Transverse colon (tissue), 4 donors: ENCODE measurements around the gene BSND. TPM values are rescaled to one million over a fixed set of nuclear protein-coding genes. Genes with fewer than 3 reads are reported as not detected.

Experiments used
- DNase-seq: peaks from one replicate; pipeline ENCODE4 v3.0.0-alpha.2; 2019
- H3K27ac ChIP-seq, 4 donors: fragments of 200-600 bp; sonication (generic); 2 replicates each; pipeline ENCODE4 v1.5.1; 2016 to 2018; ENCODE audit warnings: inconsistent platforms in 4 of 4
- H3K27me3 ChIP-seq: fragments of 200-600 bp; sonication (generic); 2 replicates; pipeline ENCODE4 v1.5.1; 2017; ENCODE audit warnings: inconsistent platforms
- H3K36me3 ChIP-seq, 4 donors: fragments of 200-600 bp; sonication (generic); 2 replicates each; pipeline ENCODE4 v1.5.1; 2017 to 2019; ENCODE audit warnings: inconsistent platforms in 4 of 4
- H3K4me1 ChIP-seq, 4 donors: fragments of 200-600 bp; sonication (generic); 2 replicates each; pipeline ENCODE4 v1.5.1; 2017 to 2020; ENCODE audit warnings: inconsistent platforms in 4 of 4
- H3K4me3 ChIP-seq, 4 donors: fragments of 200-600 bp; sonication (generic); 1 replicate in 1 of 4; 2 replicates in 3 of 4; pipeline versions ENCODE4 v1.5.1 to v1.6.1; 2017 to 2019; ENCODE audit warnings: inconsistent platforms in 4 of 4
- H3K9me3 ChIP-seq, 2 donors: fragments of 200-600 bp; sonication (generic); 2 replicates each; pipeline ENCODE4 v1.5.1; 2017 to 2019; ENCODE audit warnings: inconsistent platforms in 2 of 2
- CTCF ChIP-seq, 5 experiments: fragments of 200-600 bp in 3 of 5; fragments of 450-650 bp in 2 of 5; sonication (generic) in 3 of 5; IDR thresholded peaks; 1 replicate in 2 of 5; 2 replicates in 3 of 5; pipeline ENCODE4 v1.5.1; 2016 to 2017; ENCODE audit warnings: antibody characterized with exemption in 5 of 5, inconsistent platforms in 3 of 5, mild to moderate bottlenecking in 2 of 5, moderate library complexity in 1 of 5
- EP300 ChIP-seq: sonication (generic); formaldehyde crosslinking; IDR thresholded peaks from one replicate; pipeline ENCODE4 v1.6.1; 2017; ENCODE audit warnings: antibody characterized with exemption, low read depth
- POLR2A ChIP-seq: fragments of 450-650 bp; IDR thresholded peaks from one replicate; pipeline ENCODE4 v1.6.1; 2016; ENCODE audit warnings: antibody characterized with exemption, mild to moderate bottlenecking, moderate library complexity
- POLR2AphosphoS5 ChIP-seq, 3 donors: sonication (generic); formaldehyde crosslinking; IDR thresholded peaks; one replicate each; pipeline ENCODE4 v1.6.1; 2016; ENCODE audit warnings: antibody characterized with exemption in 3 of 3
- WGBS, 2 donors: methylation state at CpG; one replicate each; pipeline ENCODE4 v1.1.5; 2018; ENCODE audit warnings: low coverage in 1 of 2; 5-methylcytosine and 5-hydroxymethylcytosine counted together
- in situ Hi-C, 4 donors: fragments of 200-750 bp; cut with MboI; loops; one replicate each; pipeline versions ENCODE4 v1.15.0 to v1.15.1; 2017; ENCODE audit warnings: low sequenced_read_pairs in 3 of 4, low pct_ligation_motif_present in 1 of 4, low pct_unique_long_range_greater_than_20kb in 1 of 4
- intact Hi-C: fragments of 100-400 bp; cut with DNase I; formaldehyde crosslinking; loops from one replicate; pipeline ENCODE4 v1.15.1; 2023; ENCODE audit warnings: low total_unique reads
- total RNA-seq, 4 donors: library from RNA; depleted of rRNA; stranded (reverse); fragments of >200 nt; gene quantifications; one replicate each; pipeline ENCODE4 v1.1.0, GENCODE V29; 2016

Gene BSND
- total RNA-seq, 4 donors from 2014 or later = not detected

- Histone ChIP-seq H3K4me1 (peaks cover 0 to 21% (median 5%) of the 10 kb centered on the region in 4 donors), H3K27me3 (peaks cover 20% of the 10 kb centered on the region), H3K9me3 (no peaks in the 10 kb centered on the region), H3K27ac (no peak overlapping the region), H3K36me3 (no peaks in the 10 kb centered on the region), H3K4me3 (no peak overlapping the region)
- TF ChIP-seq POLR2A (no peak), EP300 (no peak), CTCF (IDR thresholded peaks at IDR 0.05) (no peak), POLR2AphosphoS5 (IDR thresholded peaks at IDR 0.05) (no peak)
- 67% methylated on average over 2 to 4 of the region's 4 CpGs for WGBS, 2 donors
- intact Hi-C loops (no loop called here), in situ Hi-C loops (no loop called here)
- no peak for DNase-seq
Measured at GRCh38 chr1:54975356-54976108, 23.2 kb upstream of the BSND start.

DNA sequence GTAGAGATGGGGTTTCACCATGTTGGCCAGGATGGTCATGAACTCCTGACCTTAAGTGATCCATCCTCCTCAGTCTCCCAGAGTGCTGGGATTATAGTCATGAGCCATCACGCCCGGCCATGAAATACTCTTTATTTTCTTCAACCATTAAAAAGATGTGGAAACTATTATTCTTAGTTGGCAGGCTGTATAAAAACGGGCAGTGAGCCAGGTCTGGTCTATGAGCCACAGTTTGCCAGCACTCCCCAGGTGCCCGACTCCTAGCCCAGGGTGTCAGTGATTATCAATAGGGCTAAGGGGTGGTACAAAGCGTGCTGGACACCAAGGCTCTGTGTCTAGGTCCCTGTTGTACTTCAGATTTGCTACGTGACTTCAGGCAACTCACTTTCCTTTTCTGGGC lies 22.0 kb upstream of the BSND start:
- WGBS, 2 donors = 71 to 100% methylated on average over 1 to 6 of the region's 6 CpGs
- Histone ChIP-seq H3K27me3 (peaks cover 32% of the 10 kb centered on the region), H3K9me3 (no peaks in the 10 kb centered on the region), H3K27ac (no peak overlapping the region), H3K36me3 (no peaks in the 10 kb centered on the region), H3K4me1 (peaks cover 0 to 27% (median 7%) of the 10 kb centered on the region in 4 donors), H3K4me3 (no peak overlapping the region)
- DNase-seq = no peak
- in situ Hi-C loops = no loop called here
- TF ChIP-seq POLR2A (no peak), POLR2AphosphoS5 (IDR thresholded peaks at IDR 0.05) (no peak), CTCF (IDR thresholded peaks at IDR 0.05) (no peak), EP300 (no peak)
- intact Hi-C loops = no loop called here

DNA sequence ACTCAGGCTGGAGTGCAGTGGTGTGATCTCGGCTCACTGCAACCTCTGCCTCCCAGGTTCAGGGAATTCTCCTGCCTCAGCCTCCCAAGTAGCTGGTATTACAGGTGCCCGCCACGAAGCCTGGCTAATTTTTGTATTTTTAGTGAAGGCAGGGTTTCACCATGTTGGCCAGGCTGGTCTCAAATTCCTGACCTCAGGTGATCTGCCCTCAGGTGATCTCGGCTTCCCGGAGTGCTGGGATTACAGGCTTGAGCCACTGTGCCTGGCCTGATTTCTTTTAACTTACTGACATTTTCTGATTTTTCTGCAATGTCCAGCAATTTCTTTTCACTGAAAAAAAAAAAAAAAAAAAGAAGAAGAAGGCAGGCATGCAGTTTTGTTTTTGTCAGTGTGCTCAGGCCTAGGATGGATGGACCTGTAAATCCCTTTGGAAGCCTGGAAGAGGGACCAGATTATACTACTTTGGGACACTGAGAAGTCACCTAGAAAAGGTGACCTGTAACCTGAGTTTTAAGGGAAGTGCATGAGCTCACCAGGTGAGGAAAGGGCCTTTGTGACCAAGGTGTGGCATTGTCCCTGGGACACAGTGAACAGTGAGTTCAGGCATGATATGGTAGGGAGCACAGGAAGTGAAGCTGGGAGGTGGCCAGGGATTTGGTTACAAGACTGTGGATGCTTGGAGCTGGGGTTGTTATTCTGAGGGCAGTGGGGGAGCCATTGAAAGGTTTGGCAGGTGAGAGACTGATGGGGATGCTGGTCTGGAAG lies 21.0 kb upstream of the BSND start:
- in situ Hi-C loops (no loop called here), intact Hi-C loops (no loop called here)
- peaks cover 0 to 26% (median 7%) of the 10 kb centered on the region in 4 donors for H3K4me1 ChIP-seq
- TF ChIP-seq CTCF (IDR thresholded peaks at IDR 0.05) (no peak), POLR2AphosphoS5 (IDR thresholded peaks at IDR 0.05) (peak in 2 of 3 donors; percentile 21 to 47), POLR2A (no peak)
- no peak overlapping the region for H3K4me3 ChIP-seq
- 80 to 92% methylated on average over 1 to 5 of the region's 5 CpGs for WGBS, 2 donors
- DNase-seq = peak; percentile 40
- no peaks in the 10 kb centered on the region for H3K36me3 ChIP-seq
- no peak overlapping the region for H3K27ac ChIP-seq
- H3K27me3 ChIP-seq = peaks cover 27% of the 10 kb centered on the region
- no peaks in the 10 kb centered on the region for H3K9me3 ChIP-seq

- WGBS, 2 donors = 88% methylated on average over 9 of the region's 9 CpGs; no CpG with 5 or more reads in 1 of the 2 donors
- H3K27ac ChIP-seq = no peak overlapping the region
- intact Hi-C loops = no loop called here
Measured at GRCh38 chr1:54978528-54979326, 20.0 kb upstream of the BSND start.

More at GRCh38 chr1:54978528-54979326, 20.0 kb upstream of the BSND start:
- in situ Hi-C loops = no loop called here
- Histone ChIP-seq H3K4me3 (no peak overlapping the region), H3K27me3 (peaks cover 27% of the 10 kb centered on the region), H3K36me3 (no peaks in the 10 kb centered on the region), H3K4me1 (peaks cover 0 to 17% (median 7%) of the 10 kb centered on the region in 4 donors), H3K9me3 (no peaks in the 10 kb centered on the region)
- DNase-seq = no peak
- TF ChIP-seq POLR2AphosphoS5 (IDR thresholded peaks at IDR 0.05) = no peak
- TF ChIP-seq EP300 = no peak
- TF ChIP-seq POLR2A = no peak
- TF ChIP-seq CTCF (IDR thresholded peaks at IDR 0.05) = no peak
